Measurements from ENCODE around the gene DCAF11. TPM values are rescaled to one million over a fixed set of nuclear protein-coding genes. Genes with fewer than 3 reads are reported as not detected.
A peak's percentile ranks its signal among the peaks of the same experiment; 100 is the strongest.

The DCAF11 gene
- total and polyA plus RNA-seq, 2 of the 13 experiments (the other 11 are each of a cell fraction or from before 2014, with no cell fraction given): 150 to 257 TPM

- TF ChIP-seq, protein P1, sequence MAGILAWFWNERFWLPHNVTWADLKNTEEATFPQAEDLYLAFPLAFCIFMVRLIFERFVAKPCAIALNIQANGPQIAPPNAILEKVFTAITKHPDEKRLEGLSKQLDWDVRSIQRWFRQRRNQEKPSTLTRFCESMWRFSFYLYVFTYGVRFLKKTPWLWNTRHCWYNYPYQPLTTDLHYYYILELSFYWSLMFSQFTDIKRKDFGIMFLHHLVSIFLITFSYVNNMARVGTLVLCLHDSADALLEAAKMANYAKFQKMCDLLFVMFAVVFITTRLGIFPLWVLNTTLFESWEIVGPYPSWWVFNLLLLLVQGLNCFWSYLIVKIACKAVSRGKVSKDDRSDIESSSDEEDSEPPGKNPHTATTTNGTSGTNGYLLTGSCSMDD (CRISPR knock-in tag; IDR thresholded peaks at IDR 0.05): peak; percentile 96
- TF ChIP-seq ELF1 (CRISPR knock-in tag; IDR thresholded peaks at IDR 0.05) (peak; percentile 85), ZNF275 (CRISPR knock-in tag; IDR thresholded peaks at IDR 0.05; ENCODE audit: borderline replicate concordance) (no peak; the same call in 1 of the 2 replicates), MXD4 (CRISPR knock-in tag; IDR thresholded peaks at IDR 0.05) (no peak; the same call in none of the 2 replicates), ZNF567 (CRISPR knock-in tag; IDR thresholded peaks at IDR 0.05; ENCODE audit: borderline replicate concordance) (peak; percentile 88; the same call in 1 of the 2 replicates), ZNF274 (CRISPR knock-in tag; IDR thresholded peaks at IDR 0.05) (peak; percentile 68; the same call in 1 of the 2 replicates), MZF1 (CRISPR knock-in tag; IDR thresholded peaks at IDR 0.05; ENCODE audit: borderline replicate concordance) (peak; percentile 74; the same call in 1 of the 2 replicates), ZMYM2 (CRISPR knock-in tag; IDR thresholded peaks at IDR 0.05) (peak; percentile 95), SMARCC2 (IDR thresholded peaks at IDR 0.05) (peak; percentile 62; the same call in 1 of the 2 replicates), KDM2A (CRISPR knock-in tag; IDR thresholded peaks at IDR 0.05; ENCODE audit: borderline replicate concordance, low read depth) (peak; percentile 99), TBX2 (CRISPR knock-in tag; IDR thresholded peaks at IDR 0.05; ENCODE audit: borderline replicate concordance) (peak; percentile 98), PHF20 (CRISPR knock-in tag; IDR thresholded peaks at IDR 0.05) (no peak), AHDC1 (CRISPR knock-in tag; IDR thresholded peaks at IDR 0.05; ENCODE audit: borderline replicate concordance) (no peak), KDM5A (IDR thresholded peaks at IDR 0.05; ENCODE audit: borderline replicate concordance, low read length) (peak; percentile 85; the same call in 1 of the 2 replicates), ZNF792 (CRISPR knock-in tag; IDR thresholded peaks at IDR 0.05) (peak; percentile 99), HNF4G (IDR thresholded peaks at IDR 0.05; ENCODE audit: borderline replicate concordance, low read depth, low read length) (peak; percentile 100), HNF4G (CRISPR knock-in tag; IDR thresholded peaks at IDR 0.05; ENCODE audit: borderline replicate concordance, low read depth) (peak; percentile 100)
- TF ChIP-seq, protein P2, sequence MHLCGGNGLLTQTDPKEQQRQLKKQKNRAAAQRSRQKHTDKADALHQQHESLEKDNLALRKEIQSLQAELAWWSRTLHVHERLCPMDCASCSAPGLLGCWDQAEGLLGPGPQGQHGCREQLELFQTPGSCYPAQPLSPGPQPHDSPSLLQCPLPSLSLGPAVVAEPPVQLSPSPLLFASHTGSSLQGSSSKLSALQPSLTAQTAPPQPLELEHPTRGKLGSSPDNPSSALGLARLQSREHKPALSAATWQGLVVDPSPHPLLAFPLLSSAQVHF (CRISPR knock-in tag; IDR thresholded peaks at IDR 0.05): no peak
- TF ChIP-seq, protein P3, sequence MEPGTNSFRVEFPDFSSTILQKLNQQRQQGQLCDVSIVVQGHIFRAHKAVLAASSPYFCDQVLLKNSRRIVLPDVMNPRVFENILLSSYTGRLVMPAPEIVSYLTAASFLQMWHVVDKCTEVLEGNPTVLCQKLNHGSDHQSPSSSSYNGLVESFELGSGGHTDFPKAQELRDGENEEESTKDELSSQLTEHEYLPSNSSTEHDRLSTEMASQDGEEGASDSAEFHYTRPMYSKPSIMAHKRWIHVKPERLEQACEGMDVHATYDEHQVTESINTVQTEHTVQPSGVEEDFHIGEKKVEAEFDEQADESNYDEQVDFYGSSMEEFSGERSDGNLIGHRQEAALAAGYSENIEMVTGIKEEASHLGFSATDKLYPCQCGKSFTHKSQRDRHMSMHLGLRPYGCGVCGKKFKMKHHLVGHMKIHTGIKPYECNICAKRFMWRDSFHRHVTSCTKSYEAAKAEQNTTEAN (CRISPR knock-in tag; conservative IDR thresholded peaks at IDR 0.05): peak; percentile 87
These were observed 611 bp upstream of the DCAF11 start (continued) for GRCh38 chr14:24113801-24114531.
